ENCODE data around the gene HMCN1.

GRCh38 chr1:185886671-185887070 lies 152.5 kb downstream of the HMCN1 start:
- TF ChIP-seq CREB5 (CRISPR knock-in tag; IDR thresholded peaks at IDR 0.05; ENCODE audit: low read depth) (no peak), RARB (CRISPR knock-in tag; IDR thresholded peaks at IDR 0.05) (no peak), POU6F1 (CRISPR knock-in tag; IDR thresholded peaks at IDR 0.05; ENCODE audit: borderline replicate concordance, low read depth) (no peak), ZFP3 (CRISPR knock-in tag; IDR thresholded peaks at IDR 0.05) (no peak), CSRNP3 (CRISPR knock-in tag; IDR thresholded peaks at IDR 0.05) (no peak), ARNTL (CRISPR knock-in tag; IDR thresholded peaks at IDR 0.05; ENCODE audit: borderline replicate concordance, low read depth) (no peak), TSHZ2 (CRISPR knock-in tag; IDR thresholded peaks at IDR 0.05) (no peak), CSDC2 (CRISPR knock-in tag; IDR thresholded peaks at IDR 0.05) (no peak), TOX (CRISPR knock-in tag; IDR thresholded peaks at IDR 0.05; ENCODE audit: borderline replicate concordance) (no peak), PATZ1 (CRISPR knock-in tag; IDR thresholded peaks at IDR 0.05; ENCODE audit: borderline replicate concordance) (no peak), ZFP30 (CRISPR knock-in tag; IDR thresholded peaks at IDR 0.05) (no peak)
